HG03469 (cell line): Measurements from ENCODE around the gene ZC3H12C.
"Not testable (repeated sequence)": the region's sequence is repeated elsewhere in the genome, so short reads cannot be mapped to it uniquely, and the experiment has no call there.

ENCODE experiments used
- ATAC-seq: cut with Tn5 transposase; IDR thresholded peaks from one replicate; pipeline ENCODE4 v1.9.1; 2021; ENCODE audit warnings: mild to moderate bottlenecking, moderate library complexity, moderate number of reproducible peaks; ENCODE audit not compliant: unreplicated experiment

The ZC3H12C gene

DNA sequence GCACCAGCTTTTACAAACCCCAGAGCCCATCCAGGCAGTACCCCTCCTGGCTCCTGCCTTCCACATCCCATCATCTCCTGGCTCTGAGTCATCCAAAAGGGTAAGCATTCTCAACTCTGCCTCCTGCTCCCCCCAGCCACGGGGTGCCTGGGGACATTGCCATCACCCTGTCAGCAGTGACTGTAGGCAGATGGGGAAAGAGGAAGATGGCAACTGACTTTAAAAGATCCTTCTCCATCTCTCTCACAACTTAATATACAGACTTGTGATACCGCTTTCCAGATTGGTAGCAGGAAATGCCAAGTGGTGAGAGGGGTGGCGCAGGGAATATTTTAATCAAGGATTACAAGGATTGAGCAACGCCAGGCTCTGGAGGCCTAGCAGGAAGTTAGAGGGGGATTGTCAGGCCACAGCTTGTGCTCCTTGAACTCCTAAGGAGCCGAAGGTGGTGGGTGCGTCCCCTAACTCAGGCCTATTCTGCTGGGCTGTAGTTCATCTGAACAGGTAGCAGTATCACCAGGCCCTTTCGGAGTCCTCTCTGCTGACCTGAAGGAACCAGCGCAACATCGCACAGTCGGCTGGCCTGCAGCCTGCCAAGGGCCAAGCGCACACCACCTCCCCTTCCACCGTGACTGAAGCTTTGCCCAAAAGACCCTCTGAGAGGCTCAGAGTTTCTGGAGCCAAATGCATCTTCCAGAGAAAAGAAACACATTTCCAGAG, 83.3 kb downstream of the ZC3H12C start:
- no peak for ATAC-seq

DNA sequence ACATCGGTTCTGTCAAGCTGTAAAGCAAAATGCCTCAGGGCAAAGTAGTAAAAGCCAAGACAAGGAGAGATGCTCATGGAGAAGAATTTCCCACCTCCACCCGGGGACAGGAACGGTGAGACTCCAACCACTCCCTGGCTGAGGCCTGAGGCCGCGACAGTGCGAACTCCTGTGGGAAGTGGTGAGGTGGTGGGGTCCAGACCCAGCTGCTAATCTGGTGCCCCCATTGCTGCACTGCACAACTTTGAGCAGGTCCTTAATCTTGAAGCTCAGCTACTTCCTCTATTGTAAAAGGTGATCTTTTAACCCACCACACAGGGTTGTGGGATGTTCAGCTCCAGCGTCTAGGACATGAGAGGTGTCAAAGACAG, 83.9 kb downstream of the ZC3H12C start:
- no peak for ATAC-seq

DNA sequence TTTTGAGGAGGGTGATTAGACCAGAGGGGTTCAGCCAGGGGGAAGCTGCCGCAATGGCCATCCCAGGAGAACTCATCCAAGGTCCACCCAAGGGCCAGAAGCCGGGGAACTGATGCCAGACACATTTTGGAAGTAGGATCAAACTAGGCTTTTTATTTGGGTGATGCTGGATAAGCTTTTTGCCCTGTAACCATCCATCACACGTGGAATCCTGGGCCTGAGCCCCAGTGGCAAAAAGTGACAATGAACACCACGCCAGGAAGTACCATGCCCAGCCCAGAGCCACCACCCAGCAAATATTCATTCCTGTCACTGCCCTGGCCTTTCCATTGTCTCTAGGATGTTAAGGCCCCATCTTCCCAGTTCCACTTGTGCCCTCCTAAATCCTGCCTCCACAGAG, 85.9 kb downstream of the ZC3H12C start:
- ATAC-seq, result no peak

DNA sequence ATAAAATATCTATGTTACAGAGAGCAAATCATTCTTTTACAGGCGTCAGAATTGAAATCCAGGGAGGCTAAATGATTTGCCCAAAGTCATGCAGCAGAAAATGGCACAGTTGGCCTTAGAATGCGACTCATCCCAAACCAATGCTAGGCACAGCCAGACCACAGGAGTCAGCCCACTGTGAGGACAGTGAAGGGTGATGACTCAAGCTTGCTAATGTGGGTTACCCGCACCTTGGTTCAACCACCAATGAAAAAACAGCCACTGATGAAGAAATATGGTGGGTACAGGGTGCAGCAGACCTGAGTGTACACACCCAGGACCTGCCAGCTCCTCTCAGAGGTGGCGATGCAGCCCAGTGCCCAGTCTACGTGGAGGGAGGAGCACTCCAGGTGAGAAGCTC, 89.7 kb downstream of the ZC3H12C start:
- ATAC-seq, result no peak

DNA sequence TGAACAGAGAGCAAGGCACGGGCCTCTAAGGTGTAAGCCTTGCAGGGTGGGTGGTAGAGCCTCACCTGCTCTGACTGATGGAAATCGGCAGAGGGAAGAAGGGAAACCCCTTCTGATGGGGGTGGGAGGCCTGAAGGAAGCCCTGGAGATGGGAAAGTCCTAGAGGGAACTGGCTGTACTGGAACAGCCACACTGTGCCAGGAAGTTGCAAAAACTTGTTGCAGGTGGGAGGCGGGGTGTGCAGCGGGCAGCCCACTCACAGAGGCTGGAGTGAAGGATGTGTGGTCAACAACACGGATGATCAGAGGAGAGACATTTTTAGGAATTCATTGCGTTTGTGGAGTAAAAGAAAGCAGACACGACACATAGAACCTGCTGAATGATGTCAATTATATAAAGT, 91.3 kb downstream of the ZC3H12C start:
- ATAC-seq, result no peak

DNA sequence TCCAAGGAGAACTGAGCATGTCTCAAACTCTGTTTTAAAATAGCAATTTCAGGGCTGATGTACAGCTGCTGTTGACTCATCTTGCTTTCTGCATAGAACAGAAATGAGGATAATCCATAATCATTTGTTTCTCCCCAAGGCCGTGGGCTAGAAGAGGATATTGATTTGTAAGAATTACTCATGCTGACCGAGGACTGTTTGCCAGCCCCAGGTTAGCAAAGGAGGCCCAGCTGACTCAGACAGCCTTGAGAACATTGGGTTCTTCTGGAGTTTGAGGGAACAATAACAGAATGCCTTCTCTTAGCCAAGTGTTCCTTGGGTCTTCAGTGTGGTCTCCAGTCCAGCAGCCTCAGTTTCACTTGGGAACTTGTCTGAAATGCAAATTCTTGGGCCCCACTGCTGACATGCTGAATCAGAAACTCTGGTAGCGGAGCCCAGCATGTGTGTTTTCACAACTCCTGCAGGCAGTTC, 92.0 kb downstream of the ZC3H12C start:
- no peak for ATAC-seq

DNA sequence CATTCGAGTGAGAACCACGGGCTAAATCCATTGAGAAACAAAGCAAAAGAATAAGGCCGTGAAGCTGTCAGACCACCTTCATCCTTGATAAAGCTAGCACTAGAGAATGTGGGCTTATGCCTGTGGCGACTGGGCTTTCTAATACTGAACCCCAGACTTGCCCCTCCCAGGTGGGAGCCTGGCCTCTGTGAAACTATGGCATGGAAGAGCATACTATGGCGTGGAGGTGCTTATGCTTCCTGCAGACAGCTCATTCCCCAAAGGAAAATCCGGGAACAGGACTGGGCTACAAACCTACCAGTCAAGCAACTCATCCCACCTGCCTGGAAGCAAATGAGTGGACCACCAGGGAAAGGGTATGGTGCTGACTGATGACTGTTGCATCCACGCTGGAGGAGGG, 92.4 kb downstream of the ZC3H12C start:
- ATAC-seq, result no peak

DNA sequence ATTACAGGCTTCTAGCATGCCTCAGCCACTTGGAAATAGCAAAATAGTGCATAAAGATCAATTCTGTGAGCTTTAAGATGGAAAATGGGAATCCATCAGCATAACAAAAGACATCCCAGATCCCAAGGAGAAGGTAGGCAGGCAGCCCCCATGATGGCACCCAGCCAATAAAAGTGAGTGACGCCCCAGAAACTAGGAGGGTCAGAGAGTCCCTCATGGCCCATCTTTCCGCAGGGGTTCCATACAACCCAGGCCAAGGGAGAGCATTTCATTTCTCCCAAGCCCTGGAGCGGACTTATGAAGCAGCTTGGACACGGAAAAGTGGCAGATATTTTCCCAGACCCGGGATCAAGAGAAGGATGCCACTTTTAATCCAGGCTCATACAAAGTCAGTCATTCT, 93.3 kb downstream of the ZC3H12C start:
- ATAC-seq, result no peak

DNA sequence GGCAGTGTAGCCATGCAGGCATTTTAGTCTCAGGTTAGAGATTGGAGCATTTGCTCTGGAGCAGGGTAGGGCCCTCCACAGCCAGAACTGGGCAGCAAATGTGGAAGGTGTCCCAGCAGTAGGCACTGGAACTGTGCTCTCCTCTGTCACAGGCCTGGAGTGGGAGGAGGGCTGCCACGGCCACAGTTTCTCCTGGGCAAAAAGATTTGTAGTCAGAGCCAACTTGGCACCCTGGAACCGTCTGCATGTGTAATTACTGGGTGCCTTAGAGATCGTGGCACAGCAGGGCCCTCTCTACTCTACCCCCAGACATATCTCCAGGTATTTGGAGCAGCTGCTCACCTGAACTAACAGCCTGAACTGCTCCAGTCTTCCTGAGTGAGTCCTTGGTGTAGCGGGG, 93.7 kb downstream of the ZC3H12C start:
- no peak for ATAC-seq

DNA sequence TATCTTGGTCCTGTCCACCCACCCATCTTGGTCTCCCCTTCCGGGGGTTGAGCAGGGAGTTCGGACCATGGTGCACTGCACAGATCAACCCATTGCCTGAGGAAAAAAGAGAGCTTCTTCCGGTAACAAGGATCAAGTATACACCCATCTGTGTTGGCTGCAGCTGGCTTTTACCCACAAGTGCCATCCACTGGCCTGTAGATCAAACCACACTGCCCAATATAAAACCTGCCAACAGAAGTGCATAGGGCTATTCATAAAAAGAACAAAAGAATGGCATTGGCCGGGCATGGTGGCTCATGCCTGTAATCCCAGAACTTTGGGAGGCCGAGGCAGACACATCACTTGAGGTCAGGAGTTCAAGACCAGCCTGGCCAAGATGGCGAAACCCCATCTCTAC, 94.5 kb downstream of the ZC3H12C start:
- ATAC-seq, result no peak

DNA sequence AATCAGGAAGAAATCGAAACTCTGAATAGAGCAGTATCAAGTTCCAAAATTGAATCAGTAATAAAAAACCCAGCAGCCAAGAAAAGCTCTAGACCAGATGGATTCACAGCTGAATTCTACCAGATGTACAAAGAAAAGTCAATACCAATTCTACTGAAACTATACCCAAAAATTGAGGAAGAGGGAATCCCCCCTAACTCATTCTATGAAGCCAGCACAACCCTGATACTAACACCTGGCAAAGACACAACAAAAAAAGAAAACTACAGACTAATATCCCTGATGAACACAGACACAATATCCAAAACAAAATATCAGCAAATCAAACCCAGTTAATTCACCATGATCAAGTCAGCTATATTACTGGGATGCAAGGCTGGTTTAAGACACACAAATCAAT, 97.7 kb downstream of the ZC3H12C start:
- ATAC-seq, result no peak

DNA sequence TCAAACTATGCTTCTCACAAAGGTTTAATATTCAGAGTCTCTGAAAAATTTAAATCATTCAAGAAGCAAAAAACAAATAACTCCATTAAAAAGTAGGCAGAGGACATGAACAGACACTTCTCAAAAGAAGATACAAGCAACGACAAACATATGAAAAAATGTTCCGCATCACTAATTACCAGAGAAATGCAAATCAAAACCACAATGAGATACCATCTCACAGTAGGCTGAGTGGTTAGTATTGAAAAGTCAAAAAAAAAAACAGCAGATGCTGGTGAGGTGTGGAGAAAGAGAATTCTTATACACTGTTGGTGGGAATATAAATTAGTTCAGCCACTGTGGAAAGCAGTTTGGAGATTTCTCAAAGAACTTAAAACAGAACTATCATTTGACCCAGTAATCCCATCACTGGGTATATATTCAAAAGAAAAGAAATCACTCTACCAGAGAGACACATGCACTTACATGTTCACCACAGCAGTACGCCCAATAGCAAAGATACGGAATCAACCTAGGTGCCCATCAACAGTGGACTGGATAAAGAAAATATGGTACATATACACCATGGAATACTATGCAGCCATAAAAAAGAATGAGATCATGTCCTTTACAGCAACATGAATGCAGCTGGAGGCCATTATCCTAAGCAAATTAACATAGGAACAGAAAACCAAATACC, 99.6 kb downstream of the ZC3H12C start:
- ATAC-seq, result peak; percentile 61

DNA sequence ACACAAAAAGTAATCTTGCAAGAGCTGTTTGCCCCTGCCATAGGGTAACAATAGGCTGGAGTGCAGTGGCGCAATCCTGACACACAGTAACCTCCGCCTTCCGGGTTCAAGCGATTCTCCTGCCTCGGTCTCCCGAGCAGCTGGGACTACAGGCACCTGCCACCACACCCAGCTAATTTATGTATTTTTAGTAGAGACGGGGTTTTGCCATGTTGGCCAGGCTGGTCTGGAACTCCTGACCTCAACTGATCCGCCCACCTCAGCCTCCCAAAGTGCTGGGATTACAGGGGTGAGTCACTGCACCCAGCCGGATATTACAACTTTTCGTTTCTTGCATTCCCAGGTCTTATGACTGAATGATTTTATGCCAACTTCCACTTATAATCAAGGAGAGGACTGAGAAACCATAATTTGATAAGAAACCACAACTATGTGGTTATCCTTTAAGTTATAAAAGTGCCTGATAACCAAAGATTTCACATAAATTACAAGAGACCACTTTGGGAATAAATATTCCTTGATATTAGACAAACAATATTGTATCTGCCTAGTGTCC, 101.1 kb downstream of the ZC3H12C start:
- ATAC-seq, result not testable (repeated sequence)

DNA sequence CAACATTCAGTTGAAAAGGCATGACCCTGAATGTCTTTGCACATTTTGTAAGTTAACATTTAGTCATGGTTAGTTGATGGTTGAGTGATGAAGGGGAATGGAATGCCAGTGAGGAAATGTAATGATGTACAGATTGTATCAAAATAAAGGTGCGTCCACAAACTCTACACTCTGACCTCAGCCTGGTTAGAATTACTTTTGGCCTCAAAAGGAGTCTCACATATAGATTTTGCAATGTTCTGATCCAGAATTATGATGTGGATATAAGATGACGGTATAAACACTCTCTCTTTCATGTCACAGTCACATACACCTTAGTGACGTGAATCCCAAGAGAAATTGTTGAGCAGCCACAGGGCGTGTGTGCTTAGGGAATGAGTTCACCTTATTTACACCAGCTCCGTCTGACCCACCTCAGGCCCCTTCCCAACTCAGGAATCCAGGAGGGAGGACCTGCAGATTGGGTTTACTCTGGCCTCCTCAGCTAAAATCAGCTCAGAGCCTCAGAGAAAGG, 103.1 kb downstream of the ZC3H12C start:
- ATAC-seq, result no peak

DNA sequence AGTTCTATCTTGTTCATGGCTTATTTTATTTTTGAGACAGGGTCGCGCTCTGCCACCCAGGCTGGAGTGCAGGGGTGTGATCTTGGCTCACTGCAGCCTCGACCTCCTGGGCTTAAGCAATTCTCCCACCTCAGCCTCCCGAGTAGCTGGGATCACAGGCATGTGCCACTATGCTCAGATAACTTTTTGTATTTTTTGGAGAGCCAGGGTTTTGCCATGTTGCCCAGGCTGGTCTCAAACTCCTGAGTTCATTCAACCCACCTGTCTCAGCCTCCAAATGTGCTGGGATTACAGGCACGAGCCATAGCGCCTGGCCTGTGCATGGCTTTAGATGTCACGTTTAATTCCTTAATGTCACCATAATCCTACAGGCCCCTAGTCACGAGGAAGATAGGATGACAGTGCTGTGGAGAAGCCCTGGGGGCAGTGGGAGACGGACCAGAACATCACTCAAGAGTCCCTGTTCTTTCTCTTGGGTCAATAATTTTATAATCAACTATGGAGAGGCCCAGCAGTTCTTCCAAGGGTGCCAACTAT, 103.8 kb downstream of the ZC3H12C start:
- no peak for ATAC-seq

DNA sequence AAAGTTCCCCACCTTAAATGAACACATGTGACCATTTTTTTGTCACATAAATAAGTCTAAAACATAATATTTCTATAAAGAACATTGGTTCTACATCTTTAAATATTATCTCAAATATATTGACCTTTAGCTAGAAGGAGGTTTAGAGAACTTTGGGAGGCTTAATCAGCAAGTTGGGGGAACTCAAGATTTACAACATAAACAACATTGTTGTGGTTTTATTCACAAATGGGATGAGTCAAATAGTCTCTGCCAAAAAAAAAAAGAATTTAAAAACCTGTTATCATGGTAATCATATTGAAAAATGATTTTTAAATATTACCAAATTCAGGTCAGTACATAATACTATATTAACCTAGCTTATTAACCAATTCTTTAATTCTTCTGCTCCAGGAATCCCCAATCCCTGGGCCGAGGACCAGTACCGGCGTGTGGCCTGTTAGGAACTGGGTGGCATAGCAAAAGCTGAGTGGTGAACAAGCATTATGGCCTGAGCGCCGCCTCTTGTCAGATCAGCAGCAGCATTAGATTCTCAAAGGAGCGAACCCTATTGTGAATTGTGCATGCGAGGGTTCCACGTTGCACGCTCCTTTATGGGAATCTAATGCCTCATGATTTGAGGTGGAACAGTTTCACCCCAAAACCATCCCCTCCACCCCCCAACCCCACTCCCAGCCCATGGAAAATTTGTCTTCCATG, 105.0 kb downstream of the ZC3H12C start:
- no peak for ATAC-seq

DNA sequence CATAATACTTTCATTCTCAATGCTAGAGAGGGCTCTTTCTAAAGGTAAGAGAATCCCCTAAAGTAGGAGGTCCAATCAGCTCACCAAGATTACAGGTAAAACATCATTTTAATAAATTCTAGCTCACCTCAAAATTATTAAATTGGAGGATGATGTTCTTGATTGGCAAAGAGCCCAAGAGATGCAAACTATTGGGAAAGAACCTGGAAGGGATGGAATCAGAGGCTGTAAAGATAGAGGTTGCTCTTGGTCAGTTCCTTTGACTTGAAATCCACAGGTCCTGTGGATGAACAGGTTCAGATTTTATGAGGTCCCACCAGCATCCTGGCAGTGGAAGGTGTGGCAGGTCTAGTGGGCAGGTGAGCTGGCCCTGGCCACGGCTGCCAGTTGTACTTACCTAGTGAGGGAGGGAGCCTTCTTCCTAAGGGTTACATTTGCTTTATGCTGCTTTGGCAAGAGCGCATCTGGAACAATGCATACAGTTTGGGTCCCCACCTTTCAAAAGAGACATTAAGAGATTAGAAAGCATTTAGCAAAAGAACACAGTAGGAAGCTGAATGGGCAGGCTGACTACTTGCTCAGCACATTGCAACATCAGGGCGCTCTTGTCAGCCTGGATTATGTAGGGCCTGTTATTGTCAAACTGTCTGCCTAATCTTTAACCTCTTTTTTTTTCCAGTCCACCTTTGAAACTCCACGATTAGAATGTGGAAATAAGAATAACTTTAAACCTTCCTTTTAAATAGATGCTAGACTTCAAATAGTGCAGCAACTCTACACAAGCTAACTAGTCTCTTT, 106.2 kb downstream of the ZC3H12C start:
- ATAC-seq, result no peak

DNA sequence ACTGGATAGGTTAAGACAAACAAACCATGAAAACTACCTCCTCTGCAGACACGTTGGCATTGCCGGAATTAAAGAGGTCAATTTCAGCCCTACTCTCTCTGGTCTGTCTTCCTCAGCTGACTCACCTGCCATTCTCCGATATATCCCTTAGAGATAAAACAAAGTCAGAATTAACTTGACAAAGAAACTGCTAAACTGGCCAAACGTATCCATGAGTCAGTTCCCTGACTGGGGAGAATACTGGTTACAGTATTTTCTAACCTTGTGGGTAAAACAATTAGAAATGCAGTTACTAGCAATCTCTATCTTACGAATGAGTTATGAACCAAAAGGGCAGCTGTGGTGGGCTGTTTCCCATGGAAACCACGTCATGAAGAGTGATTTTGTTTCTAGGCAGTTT, 107.0 kb downstream of the ZC3H12C start:
- ATAC-seq, result no peak

DNA sequence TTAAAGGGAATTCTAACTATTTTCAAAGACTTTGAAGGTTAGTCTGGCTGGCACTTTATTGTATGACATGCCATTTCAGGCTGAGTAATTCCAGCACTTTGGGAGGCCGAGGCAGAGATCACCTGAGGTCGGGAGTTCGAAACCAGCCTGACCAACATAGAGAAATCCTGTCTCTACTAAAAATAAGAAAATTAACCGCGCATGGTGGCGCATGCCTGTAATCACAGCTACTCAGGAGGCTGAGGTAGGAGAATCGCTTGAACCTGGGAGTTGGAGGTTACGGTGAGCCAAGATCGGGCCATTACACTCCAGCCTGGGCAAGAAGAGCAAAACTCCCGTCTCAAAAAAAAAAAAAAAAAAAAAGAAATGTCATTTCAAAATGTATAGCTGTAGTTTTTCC, 107.6 kb downstream of the ZC3H12C start:
- no peak for ATAC-seq

DNA sequence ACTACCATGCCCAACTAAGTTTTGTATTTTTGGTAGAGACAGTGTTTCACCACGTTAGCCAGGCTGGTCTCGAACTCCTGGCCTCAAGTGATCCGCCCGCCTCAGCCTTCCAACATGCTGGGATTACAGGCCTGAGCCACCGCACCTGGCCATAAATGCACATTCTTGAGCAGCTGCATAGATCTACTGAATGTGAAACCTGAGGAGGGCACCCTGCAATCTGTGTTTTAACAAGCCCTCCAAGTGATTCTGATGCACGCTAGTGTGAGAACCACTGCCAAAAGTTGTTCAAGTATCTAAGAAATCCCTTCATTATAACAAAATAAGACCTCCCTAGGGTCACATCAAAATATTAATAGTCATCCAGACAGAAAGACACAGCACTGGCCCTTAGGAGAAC, 113.9 kb downstream of the ZC3H12C start:
- no peak for ATAC-seq
